Measurements from ENCODE around the gene RAPGEF1. TPM values are rescaled to one million over a fixed set of nuclear protein-coding genes. Genes with fewer than 3 reads are reported as not detected.
"Not testable (repeated sequence)": the region's sequence is repeated elsewhere in the genome, so short reads cannot be mapped to it uniquely, and the experiment has no call there.

RAPGEF1 gene
- total RNA-seq, 3 donors from 2014 or later: 67.1 to 103 (median 84.2) TPM

DNA sequence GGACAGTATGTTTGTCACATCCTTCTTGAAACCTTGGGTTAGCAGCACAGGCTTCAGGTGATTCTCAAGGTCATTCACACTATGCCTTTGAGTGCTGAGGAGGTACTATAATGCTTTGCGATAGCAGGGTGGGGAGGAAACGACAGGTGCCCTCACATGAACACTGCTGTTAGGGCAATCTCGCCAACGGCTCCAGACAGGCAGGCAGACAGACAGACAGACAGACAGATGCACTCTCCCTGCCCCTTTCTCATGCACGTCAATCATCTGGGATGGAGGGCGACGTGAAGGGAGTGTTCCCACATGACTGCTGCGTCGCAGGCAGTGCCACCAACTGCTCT is 82.9 kb downstream of the RAPGEF1 start:
- peak in 1 of 3 donors; percentile 57 for DNase-seq
- no peak overlapping the region for H3K4me3 ChIP-seq
- H3K9me3 ChIP-seq: no peaks in the 10 kb centered on the region
- intact Hi-C loops (cut with DNase I, micrococcal nuclease): no loop called here
- TF ChIP-seq CTCF (IDR thresholded peaks at IDR 0.05): no peak
- peaks cover 54% of the 10 kb centered on the region for H3K4me1 ChIP-seq (ENCODE audit: low read depth)
- ATAC-seq: peak; percentile 37
- H3K36me3 ChIP-seq (ENCODE audit: low read depth): no peaks in the 10 kb centered on the region

DNA sequence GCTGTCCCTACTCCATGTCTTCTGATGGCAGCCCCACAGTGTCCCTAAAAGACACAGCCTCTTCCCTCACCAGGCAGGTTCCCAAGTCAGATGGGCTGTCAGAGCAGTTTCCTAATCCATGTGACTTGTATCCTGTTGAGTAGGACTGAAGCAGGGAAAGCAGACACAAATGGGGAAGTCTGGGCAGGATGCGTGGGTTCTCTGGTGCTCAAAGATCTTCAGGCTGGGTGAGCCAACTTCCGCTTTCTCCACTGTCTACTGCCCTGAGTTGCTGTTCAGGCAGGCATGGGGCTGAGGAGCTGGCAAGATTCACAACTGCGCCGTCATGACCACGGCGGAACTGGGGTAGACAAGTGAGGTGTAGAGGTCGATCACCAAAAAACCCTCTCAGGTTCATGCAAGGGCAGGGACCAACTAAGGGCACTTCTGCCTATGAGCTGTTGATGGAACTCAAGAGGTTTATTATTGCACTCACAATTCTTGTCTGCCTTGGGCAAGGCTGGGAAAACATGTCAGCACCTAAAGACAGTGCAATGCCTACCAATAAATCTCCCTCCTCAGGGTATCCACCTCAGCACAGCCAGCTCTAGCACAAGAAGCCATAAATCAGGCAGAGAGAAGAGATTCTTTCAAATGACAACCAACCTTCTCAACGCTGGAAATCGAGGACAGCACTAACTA is 83.4 kb downstream of the RAPGEF1 start:
- intact Hi-C loops (cut with DNase I, micrococcal nuclease): no loop called here
- H3K4me1 ChIP-seq (ENCODE audit: low read depth): peaks cover 54% of the 10 kb centered on the region

GRCh38 chr9:131654369-131654768 is 85.5 kb downstream of the RAPGEF1 start:
- H3K4me3 ChIP-seq; intact Hi-C loops (cut with DNase I, micrococcal nuclease): not testable (repeated sequence)
- H3K4me1 ChIP-seq (ENCODE audit: low read depth): peaks cover 54% of the 10 kb centered on the region

More for the DNA sequence above, 83.4 kb downstream of the RAPGEF1 start:
- no peaks in the 10 kb centered on the region for H3K9me3 ChIP-seq
- ATAC-seq: peak; percentile 64
- H3K4me3 ChIP-seq: no peak overlapping the region
- peak; percentile 64 to 87 (median 67) for DNase-seq
- TF ChIP-seq CTCF (IDR thresholded peaks at IDR 0.05): no peak
- H3K36me3 ChIP-seq (ENCODE audit: low read depth): no peaks in the 10 kb centered on the region

DNA sequence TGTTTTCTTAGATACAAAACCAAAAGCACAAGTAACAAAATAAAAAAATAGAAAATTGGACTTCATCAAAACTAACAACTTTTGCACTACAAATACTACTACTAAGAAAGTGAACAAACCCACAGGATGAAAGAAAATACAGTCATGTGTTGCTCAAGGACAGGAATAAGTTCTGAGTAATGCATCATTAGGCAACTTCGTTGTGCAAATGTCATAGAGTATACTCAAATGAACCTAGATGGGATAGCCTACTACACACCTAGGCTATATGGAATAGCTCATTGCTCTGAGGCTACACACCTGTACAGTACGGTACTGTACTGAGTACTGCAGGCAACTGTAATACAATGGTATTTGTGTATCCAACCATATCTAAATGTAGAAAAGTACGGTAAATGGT is 88.3 kb downstream of the RAPGEF1 start:
- intact Hi-C loops (cut with DNase I, micrococcal nuclease): no loop called here
- H3K4me3 ChIP-seq: no peak overlapping the region
- ATAC-seq (no peak), DNase-seq (no peak)
- no peaks in the 10 kb centered on the region for H3K36me3 ChIP-seq (ENCODE audit: low read depth)
- H3K4me1 ChIP-seq (ENCODE audit: low read depth): peaks cover 28% of the 10 kb centered on the region
- TF ChIP-seq CTCF (IDR thresholded peaks at IDR 0.05): no peak
- no peaks in the 10 kb centered on the region for H3K9me3 ChIP-seq

More at GRCh38 chr9:131654369-131654768, 85.5 kb downstream of the RAPGEF1 start:
- H3K36me3 ChIP-seq (ENCODE audit: low read depth); H3K9me3 ChIP-seq; DNase-seq; ATAC-seq: not testable (repeated sequence)

DNA sequence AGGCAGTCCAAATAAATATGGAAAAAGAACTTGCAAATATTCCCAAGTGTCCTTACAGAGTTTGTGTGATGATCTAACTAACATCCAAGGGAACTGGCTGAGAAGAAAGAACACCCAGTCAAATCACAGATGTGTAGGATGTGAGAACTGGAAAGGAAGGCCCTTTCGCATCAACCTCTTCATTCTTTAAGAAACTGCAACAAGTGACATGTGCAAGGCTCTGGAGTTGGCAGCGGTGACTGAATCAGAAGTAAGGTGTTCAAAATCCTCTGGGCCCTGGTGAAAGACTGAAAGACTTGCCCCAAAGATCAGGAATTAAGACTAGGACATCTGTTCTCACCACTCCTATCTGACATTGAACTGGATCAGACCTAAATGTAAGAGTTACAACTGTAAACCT is 88.7 kb downstream of the RAPGEF1 start:
- intact Hi-C loops (cut with DNase I, micrococcal nuclease): no loop called here
- Histone ChIP-seq H3K9me3 (no peaks in the 10 kb centered on the region), H3K4me1 (ENCODE audit: low read depth) (peaks cover 24% of the 10 kb centered on the region), H3K36me3 (ENCODE audit: low read depth) (no peaks in the 10 kb centered on the region), H3K4me3 (no peak overlapping the region)
- no peak for DNase-seq
- no peak for ATAC-seq
- TF ChIP-seq CTCF (IDR thresholded peaks at IDR 0.05): no peak

- H3K9me3 ChIP-seq: no peaks in the 10 kb centered on the region
- intact Hi-C loops (cut with DNase I, micrococcal nuclease): no loop called here
- TF ChIP-seq CTCF (IDR thresholded peaks at IDR 0.05): no peak
- ATAC-seq (peak; percentile 22), DNase-seq (no peak)
- H3K4me3 ChIP-seq: no peak overlapping the region
- no peaks in the 10 kb centered on the region for H3K36me3 ChIP-seq (ENCODE audit: low read depth)
- H3K4me1 ChIP-seq (ENCODE audit: low read depth): peaks cover 15% of the 10 kb centered on the region
Measured at GRCh38 chr9:131650254-131650653, 89.6 kb downstream of the RAPGEF1 start.

All from mucosa of descending colon (tissue), 3 donors.